ENCODE results near the gene ACTRT3. TPM values are rescaled to one million over a fixed set of nuclear protein-coding genes. Genes with fewer than 3 reads are reported as not detected.

The ACTRT3 gene
- 0.30 TPM for polyA plus RNA-seq (2012; ENCODE audit: low read depth, missing spikeins)

DNA sequence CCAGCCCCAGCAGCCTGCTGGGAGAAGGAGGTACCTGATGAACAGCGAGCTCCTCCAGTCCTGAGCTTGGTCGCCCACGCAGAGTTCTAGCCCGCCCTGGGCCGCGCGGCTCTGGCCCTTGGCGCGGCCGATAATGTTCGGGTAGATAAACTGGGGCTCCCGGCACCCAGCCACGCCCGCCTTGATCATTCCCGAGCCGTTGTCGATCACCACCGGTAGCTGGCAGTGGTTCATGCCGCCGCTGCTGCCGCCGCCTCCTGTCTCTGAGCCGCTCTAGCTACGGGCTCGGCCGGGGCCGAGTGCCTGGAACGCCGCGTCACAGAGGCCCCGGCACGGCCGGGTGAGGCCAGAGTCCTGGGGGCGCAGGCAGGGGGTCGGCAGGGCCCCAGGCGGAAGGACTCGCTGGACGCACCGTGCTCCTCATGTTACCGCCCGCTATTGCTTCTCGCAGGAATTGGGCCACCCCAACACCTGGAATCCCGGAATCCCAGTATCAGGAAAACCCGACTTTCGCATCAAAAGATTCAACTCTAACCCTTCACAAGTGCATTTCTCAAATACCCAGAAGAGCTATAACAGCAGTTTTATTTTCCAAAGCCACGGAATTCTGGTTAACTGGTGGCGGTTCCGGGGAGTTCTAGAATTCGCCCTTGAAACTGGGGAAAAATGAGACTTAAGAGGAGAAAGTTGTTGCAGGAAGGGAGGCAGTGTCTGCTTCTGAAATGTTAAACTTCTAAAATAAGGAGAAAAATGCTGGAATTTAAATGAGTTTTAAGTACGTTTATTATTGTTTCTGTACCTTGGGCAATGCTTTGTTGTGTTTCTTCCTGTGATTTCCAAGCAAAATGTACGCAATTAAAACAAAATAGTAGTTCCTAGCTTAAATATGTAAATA is at the start of gene ACTRT3:
TSS of gene ACTRT3 (minus strand) at position 275 of the 895 bp plus-strand sequence. CDS start at position 234, 41 bp downstream.
- FAIRE-seq = peak; percentile 82
- peak; percentile 17; the same call in 1 of the 2 replicates for TF ChIP-seq POLR2A (IDR thresholded peaks at IDR 0.05; ENCODE audit: low read depth, low read length)
- TF ChIP-seq POU2F2 (IDR thresholded peaks at IDR 0.05; ENCODE audit: low read depth, low read length) = no peak
- peak; percentile 45 for DNase-seq (ENCODE audit: insufficient read length, low spot score)

DNA sequence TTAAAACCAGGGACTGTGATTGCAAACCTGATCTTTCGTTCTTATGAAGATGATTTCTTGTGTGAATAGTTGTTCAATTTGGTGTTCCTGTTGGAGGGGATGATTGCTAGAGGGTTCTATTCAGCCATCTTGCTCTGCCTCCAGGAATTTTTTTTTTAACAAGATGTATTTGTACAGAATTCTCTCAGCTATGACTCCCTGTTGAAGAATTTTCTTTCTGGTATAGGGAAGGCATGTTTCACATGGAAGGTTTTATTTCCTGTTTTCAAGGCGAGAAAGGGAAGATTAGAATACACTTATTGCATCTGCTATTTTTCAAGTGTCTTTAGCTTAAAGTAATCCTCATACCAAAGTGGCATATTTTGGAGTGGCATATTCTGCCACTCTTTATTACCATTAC is 49.0 kb upstream of the ACTRT3 start:
- TF ChIP-seq SPI1 (IDR thresholded peaks at IDR 0.05; ENCODE audit: low read depth, low read length) (no peak), POLR2AphosphoS5 (IDR thresholded peaks at IDR 0.05; ENCODE audit: low read depth, low read length) (no peak), TAF1 (IDR thresholded peaks at IDR 0.05; ENCODE audit: low read depth, low read length) (no peak), POLR2A (IDR thresholded peaks at IDR 0.05; ENCODE audit: low read depth, low read length) (no peak), POU2F2 (IDR thresholded peaks at IDR 0.05; ENCODE audit: low read depth, low read length) (no peak), PAX5 (IDR thresholded peaks at IDR 0.05; ENCODE audit: insufficient read depth, low read length, severe bottlenecking) (no peak)
- no peak for FAIRE-seq
- DNase-seq (ENCODE audit: insufficient read length, low spot score) = no peak

DNA sequence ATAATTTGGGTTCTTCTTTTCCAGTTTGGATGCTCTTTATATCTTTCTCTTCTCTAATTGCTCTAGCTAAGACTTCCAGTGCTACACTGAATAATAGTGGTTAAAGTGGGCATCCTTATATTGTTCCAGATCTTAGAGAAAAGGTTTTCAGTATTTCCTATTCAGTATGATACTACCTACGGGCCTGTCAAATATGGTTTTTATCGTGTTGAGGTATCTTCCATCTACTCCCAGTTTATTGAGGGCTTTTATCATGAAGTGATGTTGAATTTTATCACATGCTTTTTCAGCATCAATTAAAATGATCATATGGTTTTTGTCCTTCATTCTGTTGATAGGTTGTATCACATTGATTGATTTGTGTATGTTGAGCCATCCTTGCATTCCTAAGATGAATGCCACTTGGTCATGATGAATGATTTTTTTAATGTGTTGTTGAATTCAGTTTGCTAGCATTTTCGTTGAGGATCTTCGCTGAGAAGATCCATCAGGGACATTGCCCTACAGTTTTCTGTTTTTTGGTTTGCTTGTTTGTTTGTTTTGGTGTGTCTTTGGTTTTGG is 46.3 kb upstream of the ACTRT3 start:
- TF ChIP-seq POLR2A (IDR thresholded peaks at IDR 0.05; ENCODE audit: low read depth, low read length) (no peak), PAX5 (IDR thresholded peaks at IDR 0.05; ENCODE audit: insufficient read depth, low read length, severe bottlenecking) (no peak), SPI1 (IDR thresholded peaks at IDR 0.05; ENCODE audit: low read depth, low read length) (no peak), POU2F2 (IDR thresholded peaks at IDR 0.05; ENCODE audit: low read depth, low read length) (no peak), TAF1 (IDR thresholded peaks at IDR 0.05; ENCODE audit: low read depth, low read length) (no peak), POLR2AphosphoS5 (IDR thresholded peaks at IDR 0.05; ENCODE audit: low read depth, low read length) (no peak)
- FAIRE-seq (no peak), DNase-seq (ENCODE audit: insufficient read length, low spot score) (no peak)

DNA sequence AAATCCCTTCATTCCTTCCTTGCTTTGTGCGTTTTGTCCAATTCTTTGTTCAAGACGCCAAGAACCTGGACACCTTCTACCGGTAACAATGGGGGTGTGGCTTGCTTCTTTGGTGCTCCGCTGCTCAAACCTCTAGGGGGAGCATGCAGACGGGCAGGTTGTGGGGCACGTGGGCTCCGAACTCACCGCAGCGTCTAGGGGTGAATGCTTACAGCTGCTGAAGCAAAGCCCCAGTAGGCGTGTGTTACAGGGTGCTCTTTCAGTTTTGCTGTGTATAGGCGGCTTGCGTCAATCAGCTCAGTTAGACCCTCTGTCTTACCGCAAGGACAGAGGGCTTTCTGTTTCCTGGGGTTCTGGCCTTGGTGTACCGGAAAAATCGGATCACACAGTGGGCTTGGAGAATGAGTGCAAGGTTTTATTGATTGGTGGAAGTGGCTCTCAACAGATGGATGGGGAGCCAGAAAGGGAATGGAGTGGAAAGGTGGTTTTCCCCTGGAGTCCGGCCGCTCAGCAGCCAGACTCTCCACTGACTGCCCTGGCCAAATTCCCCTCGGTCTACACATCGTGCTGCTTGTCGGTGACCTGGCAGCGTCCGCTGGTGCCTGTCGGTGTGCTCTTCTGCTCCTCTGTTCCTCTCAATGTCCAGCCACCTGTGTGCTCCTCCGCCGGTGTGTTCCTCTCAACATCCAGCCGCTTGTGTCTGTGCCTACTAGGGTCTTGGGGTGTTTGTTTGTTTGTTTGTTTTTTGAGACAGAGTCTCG is 44.6 kb upstream of the ACTRT3 start:
- no peak for FAIRE-seq
- no peak for TF ChIP-seq SPI1 (IDR thresholded peaks at IDR 0.05; ENCODE audit: low read depth, low read length)
- TF ChIP-seq TAF1 (IDR thresholded peaks at IDR 0.05; ENCODE audit: low read depth, low read length) = peak; percentile 59; the same call in 1 of the 2 replicates
- peak; percentile 64 for TF ChIP-seq PAX5 (IDR thresholded peaks at IDR 0.05; ENCODE audit: insufficient read depth, low read length, severe bottlenecking)
- TF ChIP-seq POLR2A (IDR thresholded peaks at IDR 0.05; ENCODE audit: low read depth, low read length) = peak; percentile 80; the same call in 1 of the 2 replicates
- peak; percentile 72 for TF ChIP-seq POLR2AphosphoS5 (IDR thresholded peaks at IDR 0.05; ENCODE audit: low read depth, low read length)
- peak; percentile 82; the same call in 1 of the 2 replicates for TF ChIP-seq POU2F2 (IDR thresholded peaks at IDR 0.05; ENCODE audit: low read depth, low read length)
- DNase-seq (ENCODE audit: insufficient read length, low spot score) = peak; percentile 31

DNA sequence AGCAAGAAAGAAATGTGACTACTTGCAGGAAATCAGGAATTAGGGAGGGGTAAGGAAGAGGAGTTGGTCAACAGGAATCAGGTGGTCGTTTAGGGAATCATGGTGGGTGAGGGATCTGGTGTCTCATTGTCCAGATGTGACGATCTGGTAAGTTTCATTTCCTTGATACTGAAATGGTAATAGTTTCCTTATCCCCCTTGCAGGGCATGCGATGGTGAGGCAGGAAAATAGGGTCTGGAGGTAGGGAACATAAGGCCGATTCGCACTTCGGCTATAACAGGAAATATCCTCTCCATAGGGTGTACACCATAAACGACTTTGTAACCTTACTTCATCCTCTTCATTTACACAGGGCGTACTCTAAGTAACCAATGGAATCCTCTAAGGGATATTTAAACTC is 43.9 kb upstream of the ACTRT3 start:
- TF ChIP-seq POLR2AphosphoS5 (IDR thresholded peaks at IDR 0.05; ENCODE audit: low read depth, low read length) (no peak), POU2F2 (IDR thresholded peaks at IDR 0.05; ENCODE audit: low read depth, low read length) (no peak), POLR2A (IDR thresholded peaks at IDR 0.05; ENCODE audit: low read depth, low read length) (no peak), TAF1 (IDR thresholded peaks at IDR 0.05; ENCODE audit: low read depth, low read length) (no peak), PAX5 (IDR thresholded peaks at IDR 0.05; ENCODE audit: insufficient read depth, low read length, severe bottlenecking) (no peak), SPI1 (IDR thresholded peaks at IDR 0.05; ENCODE audit: low read depth, low read length) (no peak)
- no peak for FAIRE-seq
- DNase-seq (ENCODE audit: insufficient read length, low spot score) = no peak

DNA sequence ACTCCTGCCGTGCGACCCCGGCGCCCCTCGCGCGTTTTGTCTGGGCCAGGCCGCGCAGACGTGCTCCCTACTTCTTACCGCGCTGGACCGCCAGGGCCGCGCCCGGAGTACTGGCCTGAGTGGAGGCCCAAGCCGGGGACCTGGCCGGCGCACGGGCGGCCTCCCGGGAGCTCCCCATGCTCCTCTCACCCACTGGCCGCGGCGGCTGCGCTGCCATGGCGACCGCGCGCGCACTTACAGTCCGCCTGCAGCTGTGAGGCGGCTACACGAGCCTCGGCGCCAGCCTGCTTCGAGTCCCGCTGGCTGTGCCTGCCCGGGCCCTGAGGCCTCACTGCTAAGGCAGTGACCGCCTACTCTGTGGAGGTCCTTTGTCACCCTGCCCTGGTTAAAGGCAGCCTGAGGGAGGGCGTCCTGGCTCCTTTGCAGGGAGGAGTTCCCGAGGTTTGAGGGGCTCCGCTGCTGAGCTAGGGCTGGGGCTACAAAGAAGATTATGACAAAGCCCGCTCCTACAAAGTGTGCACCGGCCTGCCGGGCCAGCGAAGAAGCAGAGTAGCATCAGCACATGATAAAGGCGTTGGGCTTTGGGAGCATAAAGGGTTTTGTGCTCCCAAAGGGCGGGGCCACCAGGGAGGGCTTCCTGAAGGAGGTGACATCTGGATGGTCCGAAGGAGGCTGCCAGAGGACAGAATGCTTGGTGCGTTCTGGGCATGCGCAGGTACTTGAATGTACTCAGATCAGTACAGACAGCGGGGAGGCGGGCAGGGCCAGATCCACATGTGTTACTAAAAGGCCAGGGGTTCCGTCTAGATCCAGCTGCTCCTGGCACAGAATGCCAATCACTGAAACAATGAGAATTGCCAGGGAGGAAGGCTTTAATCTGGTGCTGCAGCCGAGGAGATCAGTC is 43.2 kb upstream of the ACTRT3 start, which contains the start of the genes LRRC34 and LRRIQ4:
TSS of gene LRRC34 (minus strand) at position 573 of the 904 bp plus-strand sequence. CDS start at position 217, 356 bp downstream.
TSS of gene LRRIQ4 (plus strand) at position 539 of the 904 bp plus-strand sequence. CDS start 9,052 bp downstream, outside the sequence.
- FAIRE-seq (peak; percentile 98), DNase-seq (ENCODE audit: insufficient read length, low spot score) (peak; percentile 49)
- peak; percentile 32; the same call in 1 of the 2 replicates for TF ChIP-seq TAF1 (IDR thresholded peaks at IDR 0.05; ENCODE audit: low read depth, low read length)
- TF ChIP-seq SPI1 (IDR thresholded peaks at IDR 0.05; ENCODE audit: low read depth, low read length) = no peak
- TF ChIP-seq PAX5 (IDR thresholded peaks at IDR 0.05; ENCODE audit: insufficient read depth, low read length, severe bottlenecking) = no peak
- TF ChIP-seq POU2F2 (IDR thresholded peaks at IDR 0.05; ENCODE audit: low read depth, low read length) = no peak
- no peak for TF ChIP-seq POLR2A (IDR thresholded peaks at IDR 0.05; ENCODE audit: low read depth, low read length)
- no peak for TF ChIP-seq POLR2AphosphoS5 (IDR thresholded peaks at IDR 0.05; ENCODE audit: low read depth, low read length)

DNA sequence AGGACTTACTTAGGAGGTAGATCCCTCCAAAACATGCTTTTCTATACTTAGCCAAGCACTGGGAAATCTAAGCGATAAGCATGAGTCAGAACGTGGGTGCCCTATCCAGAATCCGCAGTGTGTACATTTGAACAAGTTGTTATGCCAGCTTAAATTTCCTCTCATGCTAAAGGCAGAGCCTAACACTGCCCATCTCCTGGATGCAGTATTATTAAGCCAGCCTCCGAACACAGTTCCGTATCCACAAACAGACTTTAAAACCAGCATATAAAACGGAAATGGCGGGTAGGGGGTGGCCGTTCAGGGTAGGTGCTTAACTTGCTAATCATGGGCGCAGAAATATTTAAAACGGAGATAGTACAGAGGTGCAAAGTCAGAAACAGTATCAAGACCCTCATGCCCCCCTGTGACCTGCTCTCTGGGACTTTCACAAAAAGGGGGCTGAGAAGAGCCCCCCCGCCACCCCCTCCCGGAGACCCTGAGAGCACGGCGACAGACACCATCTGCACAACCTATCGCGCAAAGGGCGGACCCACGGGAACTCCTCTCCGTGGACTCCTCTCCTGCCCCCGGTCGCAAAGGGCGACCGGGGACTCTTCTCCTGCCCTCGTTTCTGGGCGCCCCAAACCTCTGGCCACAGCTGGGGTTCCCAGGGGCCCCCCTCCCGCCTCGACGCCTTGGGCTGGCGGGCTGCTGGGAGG is 42.4 kb upstream of the ACTRT3 start:
- FAIRE-seq (no peak), DNase-seq (ENCODE audit: insufficient read length, low spot score) (no peak)
- TF ChIP-seq TAF1 (IDR thresholded peaks at IDR 0.05; ENCODE audit: low read depth, low read length) = peak; percentile 13; the same call in 1 of the 2 replicates
- TF ChIP-seq POLR2AphosphoS5 (IDR thresholded peaks at IDR 0.05; ENCODE audit: low read depth, low read length) = 0 out of 2 replicates have a peak, but pooled peaks have one; percentile 10
- TF ChIP-seq SPI1 (IDR thresholded peaks at IDR 0.05; ENCODE audit: low read depth, low read length) = peak; percentile 46; the same call in 1 of the 2 replicates
- TF ChIP-seq PAX5 (IDR thresholded peaks at IDR 0.05; ENCODE audit: insufficient read depth, low read length, severe bottlenecking) = no peak
